Ectodermal cell (in vitro differentiated cells): Measurements from ENCODE around the gene SUGCT.

ENCODE experiments used
- H3K27ac ChIP-seq: 2 replicates; pipeline ENCODE4 v1.7.0; 2013; ENCODE audit warnings: mild to moderate bottlenecking, low read depth, low read length; ENCODE audit not compliant: insufficient read depth, poor library complexity, severe bottlenecking
- H3K27me3 ChIP-seq: 2 replicates; pipeline ENCODE4 v1.7.0; 2013; ENCODE audit warnings: mild to moderate bottlenecking, low read length; ENCODE audit not compliant: insufficient read depth, control insufficient read depth, poor library complexity, severe bottlenecking
- H3K36me3 ChIP-seq: one replicate; pipeline ENCODE4 v1.7.0; 2013; ENCODE audit warnings: low read length; ENCODE audit not compliant: control insufficient read depth, insufficient read depth
- H3K4me1 ChIP-seq: one replicate; pipeline ENCODE4 v1.7.0; 2013; ENCODE audit warnings: low read length; ENCODE audit not compliant: control insufficient read depth, insufficient read depth
- H3K4me3 ChIP-seq: 2 replicates; pipeline ENCODE4 v1.7.0; 2013; ENCODE audit warnings: low read depth, low read length, control low read depth; ENCODE audit not compliant: insufficient read depth
- H3K9me3 ChIP-seq: 2 replicates; pipeline ENCODE4 v1.7.0; 2013; ENCODE audit warnings: mild to moderate bottlenecking, low read length, moderate library complexity; ENCODE audit not compliant: control insufficient read depth
- WGBS, 2 experiments: methylation state at CpG; one replicate each; pipeline ENCODE4 v1.1.7; 2013; ENCODE audit warnings: missing lambda C conversion rate in 2 of 2; 5-methylcytosine and 5-hydroxymethylcytosine counted together

The SUGCT gene

GRCh38 chr7:40822861-40823260 is 688.1 kb downstream of the SUGCT start:
- 93 to 95% methylated on average over 1 of the region's 1 CpG for WGBS, 2 experiments
- H3K27ac ChIP-seq = no peak overlapping the region
- H3K4me3 ChIP-seq = no peak overlapping the region
- H3K4me1 ChIP-seq = peaks cover 24% of the 10 kb centered on the region
- H3K36me3 ChIP-seq = no peaks in the 10 kb centered on the region
- no peaks in the 10 kb centered on the region for H3K27me3 ChIP-seq
- no peaks in the 10 kb centered on the region for H3K9me3 ChIP-seq

GRCh38 chr7:40824461-40824860 is 689.7 kb downstream of the SUGCT start:
- Histone ChIP-seq H3K36me3 (no peaks in the 10 kb centered on the region), H3K4me1 (peaks cover 26% of the 10 kb centered on the region), H3K4me3 (no peak overlapping the region), H3K27ac (no peak overlapping the region), H3K9me3 (no peaks in the 10 kb centered on the region), H3K27me3 (no peaks in the 10 kb centered on the region)
- WGBS, 2 experiments = 96 to 100% methylated on average over 1 to 3 of the region's 3 CpGs

- H3K27ac ChIP-seq = peak overlapping the region; percentile 87
- H3K4me3 ChIP-seq = no peak overlapping the region
- H3K27me3 ChIP-seq = no peaks in the 10 kb centered on the region
- 25 to 35% methylated on average over 2 to 3 of the region's 3 CpGs for WGBS, 2 experiments
- H3K36me3 ChIP-seq = no peaks in the 10 kb centered on the region
- peaks cover 26% of the 10 kb centered on the region for H3K4me1 ChIP-seq
- no peaks in the 10 kb centered on the region for H3K9me3 ChIP-seq
Measured at GRCh38 chr7:40826411-40827221, 691.8 kb downstream of the SUGCT start.

- Histone ChIP-seq H3K27ac (peak overlapping the region; percentile 87), H3K9me3 (no peaks in the 10 kb centered on the region), H3K36me3 (no peaks in the 10 kb centered on the region), H3K4me1 (peaks cover 26% of the 10 kb centered on the region), H3K4me3 (no peak overlapping the region), H3K27me3 (no peaks in the 10 kb centered on the region)
- WGBS, 2 experiments = 64 to 68% methylated on average over 10 of the region's 10 CpGs
Measured at GRCh38 chr7:40827222-40828085, 692.6 kb downstream of the SUGCT start.

GRCh38 chr7:40828686-40829600 is 694.1 kb downstream of the SUGCT start:
- peaks cover 26% of the 10 kb centered on the region for H3K4me1 ChIP-seq
- H3K27ac ChIP-seq = no peak overlapping the region
- no peak overlapping the region for H3K4me3 ChIP-seq
- no peaks in the 10 kb centered on the region for H3K36me3 ChIP-seq
- WGBS, 2 experiments = 94 to 95% methylated on average over 10 of the region's 10 CpGs
- no peaks in the 10 kb centered on the region for H3K9me3 ChIP-seq
- H3K27me3 ChIP-seq = no peaks in the 10 kb centered on the region

- Histone ChIP-seq H3K9me3 (no peaks in the 10 kb centered on the region), H3K4me1 (no peaks in the 10 kb centered on the region), H3K27me3 (no peaks in the 10 kb centered on the region), H3K27ac (no peak overlapping the region), H3K36me3 (no peaks in the 10 kb centered on the region), H3K4me3 (no peak overlapping the region)
- 75 to 78% methylated on average over 2 to 3 of the region's 3 CpGs for WGBS, 2 experiments
Measured at GRCh38 chr7:40833191-40833887, 698.5 kb downstream of the SUGCT start.

GRCh38 chr7:40833888-40834234 is 699.1 kb downstream of the SUGCT start:
- Histone ChIP-seq H3K4me3 (no peak overlapping the region), H3K9me3 (no peaks in the 10 kb centered on the region), H3K27ac (no peak overlapping the region), H3K27me3 (no peaks in the 10 kb centered on the region), H3K4me1 (no peaks in the 10 kb centered on the region), H3K36me3 (no peaks in the 10 kb centered on the region)
- 69 to 72% methylated on average over 2 of the region's 2 CpGs for WGBS, 2 experiments

GRCh38 chr7:40836218-40836617 is 701.4 kb downstream of the SUGCT start:
- H3K27me3 ChIP-seq = no peaks in the 10 kb centered on the region
- no peaks in the 10 kb centered on the region for H3K9me3 ChIP-seq
- no peak overlapping the region for H3K4me3 ChIP-seq
- WGBS, 2 experiments = 94 to 96% methylated on average over 6 of the region's 6 CpGs
- H3K36me3 ChIP-seq = no peaks in the 10 kb centered on the region
- no peak overlapping the region for H3K27ac ChIP-seq
- H3K4me1 ChIP-seq = no peaks in the 10 kb centered on the region

- no peaks in the 10 kb centered on the region for H3K9me3 ChIP-seq
- no peaks in the 10 kb centered on the region for H3K4me1 ChIP-seq
- no peak overlapping the region for H3K4me3 ChIP-seq
- H3K27ac ChIP-seq = no peak overlapping the region
- no peaks in the 10 kb centered on the region for H3K36me3 ChIP-seq
- WGBS, 2 experiments = 93% methylated on average over 3 of the region's 3 CpGs
- H3K27me3 ChIP-seq = no peaks in the 10 kb centered on the region
Measured at GRCh38 chr7:40839881-40840280, 705.1 kb downstream of the SUGCT start.
